GM06990 (cell line): ENCODE results near the gene JARID2.

Experiments
- DNase-seq: peaks from one replicate; pipeline ENCODE4 v3.0.0-alpha.2; 2011; ENCODE audit not compliant: insufficient read length; ENCODE audit errors: extremely low read depth
- H3K27me3 ChIP-seq: replicated peaks from 2 replicates; pipeline ENCODE4 v1.6.0; 2011; ENCODE audit warnings: low read length; ENCODE audit not compliant: control insufficient read depth, insufficient read depth
- H3K36me3 ChIP-seq: 2 replicates; pipeline ENCODE4 v1.5.1; 2011; ENCODE audit warnings: low read length; ENCODE audit not compliant: control insufficient read depth, insufficient read depth
- H3K4me3 ChIP-seq: replicated peaks from 2 replicates; pipeline ENCODE4 v1.5.1; 2011; ENCODE audit warnings: low read depth, mild to moderate bottlenecking, control low read depth, low read length
- TF ChIP-seq, protein P1 (sequence below): IDR thresholded peaks from 2 replicates; pipeline ENCODE4 v1.5.1; 2011; ENCODE audit warnings: low read length, control low read depth, mild to moderate bottlenecking, inconsistent platforms; ENCODE audit not compliant: insufficient read depth, poor library complexity, severe bottlenecking

JARID2 gene

DNA sequence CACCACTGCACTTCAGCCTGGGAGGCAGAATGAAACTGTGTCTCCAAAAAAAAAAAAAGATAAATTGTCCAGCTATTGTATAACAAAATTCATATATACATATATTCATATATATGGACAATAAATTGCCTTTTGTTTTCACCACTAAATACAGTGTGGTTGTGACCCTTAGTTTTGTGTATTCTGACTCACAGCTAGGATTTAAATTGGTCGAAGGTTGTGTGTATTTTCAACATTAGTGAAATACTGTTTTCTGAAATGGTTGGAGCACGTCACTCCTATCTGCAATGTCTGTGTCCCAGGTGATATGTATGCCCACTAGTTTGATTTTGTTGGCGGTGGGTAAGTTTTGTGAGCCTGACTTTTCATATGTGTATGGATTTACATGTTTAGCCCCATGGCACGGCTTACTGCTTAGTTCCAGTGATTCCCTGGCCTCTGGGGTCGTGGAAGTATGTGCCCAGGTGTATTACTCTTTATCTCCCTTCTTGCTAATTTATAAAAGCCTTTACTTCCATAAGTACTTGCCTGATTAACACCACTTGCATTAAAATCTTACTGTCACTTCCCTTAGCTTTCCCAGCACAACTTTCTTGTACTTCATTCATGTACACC is 33.3 kb downstream of the JARID2 start:
- TF ChIP-seq, protein P1, sequence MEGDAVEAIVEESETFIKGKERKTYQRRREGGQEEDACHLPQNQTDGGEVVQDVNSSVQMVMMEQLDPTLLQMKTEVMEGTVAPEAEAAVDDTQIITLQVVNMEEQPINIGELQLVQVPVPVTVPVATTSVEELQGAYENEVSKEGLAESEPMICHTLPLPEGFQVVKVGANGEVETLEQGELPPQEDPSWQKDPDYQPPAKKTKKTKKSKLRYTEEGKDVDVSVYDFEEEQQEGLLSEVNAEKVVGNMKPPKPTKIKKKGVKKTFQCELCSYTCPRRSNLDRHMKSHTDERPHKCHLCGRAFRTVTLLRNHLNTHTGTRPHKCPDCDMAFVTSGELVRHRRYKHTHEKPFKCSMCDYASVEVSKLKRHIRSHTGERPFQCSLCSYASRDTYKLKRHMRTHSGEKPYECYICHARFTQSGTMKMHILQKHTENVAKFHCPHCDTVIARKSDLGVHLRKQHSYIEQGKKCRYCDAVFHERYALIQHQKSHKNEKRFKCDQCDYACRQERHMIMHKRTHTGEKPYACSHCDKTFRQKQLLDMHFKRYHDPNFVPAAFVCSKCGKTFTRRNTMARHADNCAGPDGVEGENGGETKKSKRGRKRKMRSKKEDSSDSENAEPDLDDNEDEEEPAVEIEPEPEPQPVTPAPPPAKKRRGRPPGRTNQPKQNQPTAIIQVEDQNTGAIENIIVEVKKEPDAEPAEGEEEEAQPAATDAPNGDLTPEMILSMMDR: no peak
- Histone ChIP-seq H3K4me3 (no peak overlapping the region), H3K27me3 (no peaks in the 10 kb centered on the region), H3K36me3 (no peaks in the 10 kb centered on the region)
- no peak for DNase-seq

DNA sequence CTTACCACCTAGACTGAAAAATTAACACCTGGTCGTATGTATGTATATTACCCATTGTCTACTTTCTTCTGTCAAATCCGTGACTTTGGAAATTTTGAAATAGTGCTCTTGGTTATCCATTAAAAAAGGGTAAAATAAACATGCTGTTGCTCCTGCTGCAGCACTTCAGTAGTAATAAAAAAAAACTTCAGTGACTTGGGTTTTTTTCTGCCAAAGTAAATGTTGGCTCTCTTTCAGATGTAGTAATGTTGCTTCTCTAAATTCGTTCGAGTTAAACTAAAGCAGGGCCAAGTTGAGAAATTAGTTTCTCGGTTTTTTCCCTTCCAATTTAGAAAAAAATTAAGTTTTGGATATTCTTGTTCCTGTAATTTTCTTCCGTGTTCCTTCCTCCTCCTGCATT is 34.2 kb downstream of the JARID2 start:
- TF ChIP-seq, protein P1: no peak
- no peaks in the 10 kb centered on the region for H3K36me3 ChIP-seq
- no peak overlapping the region for H3K4me3 ChIP-seq
- no peak for DNase-seq
- no peaks in the 10 kb centered on the region for H3K27me3 ChIP-seq

DNA sequence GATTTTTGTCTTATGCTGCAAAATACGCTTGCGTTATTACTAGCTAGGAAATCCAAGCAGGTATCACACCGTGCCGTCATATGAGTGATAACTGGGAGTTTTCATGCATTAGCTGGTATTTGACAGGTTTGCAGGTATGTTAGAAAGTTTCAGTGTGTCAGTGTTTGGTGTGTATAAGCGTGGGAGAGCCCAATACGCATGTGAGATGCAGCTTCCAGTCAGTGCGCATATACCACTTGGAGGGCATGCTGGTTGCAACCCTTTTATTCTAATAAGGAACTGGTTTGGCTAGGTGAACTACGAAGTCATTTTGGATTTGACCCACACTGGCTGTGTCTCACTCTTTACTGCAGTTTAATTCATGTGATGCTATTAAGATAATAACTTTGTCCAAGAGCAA is 35.1 kb downstream of the JARID2 start:
- Histone ChIP-seq H3K36me3 (no peaks in the 10 kb centered on the region), H3K4me3 (no peak overlapping the region), H3K27me3 (no peaks in the 10 kb centered on the region)
- no peak for DNase-seq
- TF ChIP-seq, protein P1: no peak

DNA sequence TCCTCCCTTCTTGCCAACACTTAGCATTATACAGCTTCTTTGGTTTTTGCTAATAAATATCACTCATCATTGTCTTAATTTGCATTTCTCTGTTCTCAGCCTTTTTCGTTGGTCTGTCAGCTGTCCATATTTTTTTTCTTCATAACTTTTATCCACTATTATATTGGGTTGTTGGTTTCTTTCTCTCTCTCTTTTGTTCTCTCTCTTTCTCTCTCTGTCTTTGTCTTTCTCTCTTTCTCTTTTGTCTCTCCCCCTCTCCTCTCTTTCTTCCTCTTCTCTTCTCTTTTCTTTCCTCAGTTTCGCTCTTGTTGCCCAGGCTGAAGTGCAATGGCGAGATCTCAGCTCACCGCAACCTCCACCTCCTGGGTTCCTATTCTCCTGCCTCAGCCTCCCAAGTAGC is 36.5 kb downstream of the JARID2 start:
- H3K4me3 ChIP-seq: no peak overlapping the region
- DNase-seq: no peak
- H3K27me3 ChIP-seq: no peaks in the 10 kb centered on the region
- H3K36me3 ChIP-seq: no peaks in the 10 kb centered on the region
- TF ChIP-seq, protein P1: no peak

DNA sequence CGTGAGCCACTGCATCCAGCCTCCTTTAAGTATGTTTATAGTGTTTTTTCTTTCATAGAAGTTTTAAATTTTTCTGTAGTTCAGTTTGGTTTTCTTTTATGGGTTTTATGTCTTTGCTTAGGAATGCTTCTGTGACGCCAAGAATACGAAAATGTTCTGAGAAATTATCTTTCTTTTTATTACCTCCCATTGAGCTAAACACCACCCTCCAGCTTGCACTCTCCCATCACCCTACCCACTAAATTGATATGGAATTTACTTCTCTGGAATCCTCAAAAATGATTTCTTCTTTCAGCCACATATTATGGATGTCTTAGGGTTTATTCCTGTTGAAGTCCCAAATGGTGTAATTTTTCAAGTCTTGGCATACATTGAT is 38.1 kb downstream of the JARID2 start:
- no peaks in the 10 kb centered on the region for H3K27me3 ChIP-seq
- TF ChIP-seq, protein P1: no peak
- H3K36me3 ChIP-seq: no peaks in the 10 kb centered on the region; the same call in 1 of the 2 replicates
- no peak overlapping the region for H3K4me3 ChIP-seq
- no peak for DNase-seq

DNA sequence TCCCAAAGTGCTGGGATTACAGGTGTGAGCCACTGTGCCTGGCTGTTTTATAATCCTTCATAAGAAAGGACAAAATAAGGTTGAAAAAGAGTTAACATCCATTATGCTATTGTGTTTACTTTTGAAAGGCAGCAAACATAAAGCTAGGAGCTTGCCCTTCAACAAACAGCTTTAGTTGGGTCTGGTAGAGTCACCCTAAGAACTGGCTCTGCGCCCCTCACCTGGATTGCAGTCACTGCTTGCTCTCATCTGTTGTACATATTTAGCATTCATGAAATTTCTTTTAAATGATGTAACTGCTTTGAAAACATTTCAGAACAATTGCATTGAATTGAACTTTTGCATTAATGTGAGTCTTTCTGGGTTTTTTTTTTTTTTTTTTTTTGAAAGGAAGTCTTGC is 38.9 kb downstream of the JARID2 start:
- H3K36me3 ChIP-seq: no peaks in the 10 kb centered on the region; the same call in 1 of the 2 replicates
- no peaks in the 10 kb centered on the region for H3K27me3 ChIP-seq
- no peak for DNase-seq
- TF ChIP-seq, protein P1: no peak
- H3K4me3 ChIP-seq: no peak overlapping the region
